Astrocyte (in vitro differentiated cells and primary cell): ENCODE data around the gene POLR2F. TPM values are rescaled to one million over a fixed set of nuclear protein-coding genes. Genes with fewer than 3 reads are reported as not detected.
A peak's percentile ranks its signal among the peaks of the same experiment; 100 is the strongest.

Experiments
- DNase-seq: peaks from one replicate; pipeline ENCODE4 v3.0.0-alpha.2; 2010; ENCODE audit warnings: low read depth
- FAIRE-seq: peaks from 2 replicates; lab custom pipeline; 2011; peaks lifted over from hg19 to GRCh38; lab: Jason Lieb, UNC
- H2AFZ ChIP-seq: 2 replicates; pipeline ENCODE4 v1.6.0; 2012; ENCODE audit warnings: low read depth, low read length, inconsistent platforms
- H3K27ac ChIP-seq: 2 replicates; pipeline ENCODE4 v1.5.1; 2011; ENCODE audit warnings: low read depth, low read length, inconsistent platforms
- H3K27me3 ChIP-seq: 2 replicates; pipeline ENCODE4 v1.6.0; 2011; ENCODE audit warnings: low read length, inconsistent platforms; ENCODE audit not compliant: insufficient read depth
- H3K36me3 ChIP-seq: 2 replicates; pipeline ENCODE4 v1.5.1; 2011; ENCODE audit warnings: low read length, inconsistent platforms; ENCODE audit not compliant: insufficient read depth
- H3K4me1 ChIP-seq: 2 replicates; pipeline ENCODE4 v1.5.1; 2011; ENCODE audit warnings: low read length, inconsistent platforms; ENCODE audit not compliant: insufficient read depth
- H3K4me2 ChIP-seq: 2 replicates; pipeline ENCODE4 v1.6.0; 2012; ENCODE audit warnings: low read length, inconsistent platforms
- H3K4me3 ChIP-seq: 2 replicates; pipeline ENCODE4 v1.5.1; 2011; ENCODE audit warnings: low read depth, mild to moderate bottlenecking, low read length, inconsistent platforms; ENCODE audit not compliant: insufficient read depth
- H3K79me2 ChIP-seq: 2 replicates; pipeline ENCODE4 v1.6.0; 2012; ENCODE audit warnings: mild to moderate bottlenecking, low read length, inconsistent platforms; ENCODE audit not compliant: insufficient read depth
- H3K9ac ChIP-seq: 2 replicates; pipeline ENCODE4 v1.6.0; 2012; ENCODE audit warnings: mild to moderate bottlenecking, low read length, inconsistent platforms
- H3K9me3 ChIP-seq: 2 replicates; pipeline ENCODE4 v1.5.1; 2012; ENCODE audit warnings: low read depth, mild to moderate bottlenecking, low read length, inconsistent platforms; ENCODE audit not compliant: insufficient read depth
- H4K20me1 ChIP-seq: 2 replicates; pipeline ENCODE4 v1.6.0; 2012; ENCODE audit warnings: low read length, inconsistent platforms; ENCODE audit not compliant: insufficient read depth
- H3K27ac Mint-ChIP-seq: one replicate; pipeline ENCODE4 v1.8.0; 2021; ENCODE audit warnings: mild to moderate bottlenecking, mixed read lengths; ENCODE audit not compliant: unreplicated experiment
- H3K27me3 Mint-ChIP-seq: one replicate; pipeline ENCODE4 v1.8.0; 2021; ENCODE audit warnings: low read depth, mixed read lengths; ENCODE audit not compliant: unreplicated experiment
- H3K36me3 Mint-ChIP-seq: one replicate; pipeline ENCODE4 v1.8.0; 2021; ENCODE audit warnings: low read depth, mixed read lengths; ENCODE audit not compliant: unreplicated experiment
- H3K4me1 Mint-ChIP-seq: one replicate; pipeline ENCODE4 v1.8.0; 2021; ENCODE audit warnings: low read depth, mixed read lengths; ENCODE audit not compliant: unreplicated experiment
- H3K4me3 Mint-ChIP-seq: one replicate; pipeline ENCODE4 v1.8.0; 2021; ENCODE audit warnings: mild to moderate bottlenecking, moderate library complexity, mixed read lengths; ENCODE audit not compliant: unreplicated experiment
- H3K9me3 Mint-ChIP-seq: one replicate; pipeline ENCODE4 v1.8.0; 2021; ENCODE audit warnings: mild to moderate bottlenecking, mixed read lengths; ENCODE audit not compliant: unreplicated experiment
- CTCF ChIP-seq: IDR thresholded peaks from 2 replicates; pipeline ENCODE4 v1.5.1; 2011; ENCODE audit warnings: low read depth, mild to moderate bottlenecking, inconsistent platforms, low read length, moderate library complexity; ENCODE audit not compliant: insufficient read depth
- EZH2 ChIP-seq: IDR thresholded peaks from 2 replicates; pipeline ENCODE4 v1.6.1; 2012; ENCODE audit warnings: mild to moderate bottlenecking, low read length, inconsistent platforms; ENCODE audit not compliant: insufficient read depth
- total RNA-seq: library from RNA; stranded (reverse); gene quantifications from 2 replicates; pipeline ENCODE4 v1.2.1, GENCODE V29; 2021

POLR2F gene
- total RNA-seq, 1 donor from 2014 or later: 149 TPM

- H3K9me3 Mint-ChIP-seq: no peaks in the 10 kb centered on the region
- peaks cover 35% of the 10 kb centered on the region for H4K20me1 ChIP-seq
- peak within 1 kb of the TSS; percentile 73 for H2AFZ ChIP-seq
- TF ChIP-seq CTCF (no peak), EZH2 (no peak)
- H3K79me2 ChIP-seq: peaks cover 44% of the 10 kb centered on the region
- H3K9me3 ChIP-seq: no peaks in the 10 kb centered on the region
- peak within 1 kb of the TSS; percentile 88 for H3K9ac ChIP-seq
- H3K4me1 Mint-ChIP-seq: peaks cover 38% of the 10 kb centered on the region
- H3K4me3 ChIP-seq: peak within 1 kb of the TSS; percentile 84
- no peaks in the 10 kb centered on the region for H3K36me3 ChIP-seq
- peaks cover 32% of the 10 kb centered on the region for H3K4me1 ChIP-seq
- FAIRE-seq (no peak), DNase-seq (peak; percentile 52)
- H3K36me3 Mint-ChIP-seq: peaks cover 7% of the 10 kb centered on the region
- H3K27me3 Mint-ChIP-seq: no peaks in the 10 kb centered on the region
- H3K4me2 ChIP-seq: peak within 1 kb of the TSS; percentile 100
- H3K4me3 Mint-ChIP-seq: peak within 1 kb of the TSS; percentile 85
- peak within 1 kb of the TSS; percentile 99 for H3K27ac Mint-ChIP-seq
- H3K27me3 ChIP-seq: no peaks in the 10 kb centered on the region
- peak within 1 kb of the TSS; percentile 99 for H3K27ac ChIP-seq
Measured at GRCh38 chr22:37905534-37906363, 47.8 kb upstream of the POLR2F start, which contains the start of gene MICALL1. TSS of gene MICALL1 (plus strand) at chr22:37906297. CDS start at chr22:37906423, 126 bp downstream.

GRCh38 chr22:37906364-37907008 lies 47.0 kb upstream of the POLR2F start:
- Histone ChIP-seq H3K36me3 (no peaks in the 10 kb centered on the region), H3K4me2 (peak overlapping the region; percentile 100), H3K4me1 (peaks cover 35% of the 10 kb centered on the region), H3K9ac (peak overlapping the region; percentile 88), H3K27ac (peak overlapping the region; percentile 99), H3K27me3 (no peaks in the 10 kb centered on the region), H3K9me3 (no peaks in the 10 kb centered on the region), H4K20me1 (peaks cover 43% of the 10 kb centered on the region), H2AFZ (peak overlapping the region; percentile 7), H3K4me3 (peak overlapping the region; percentile 84), H3K79me2 (peaks cover 52% of the 10 kb centered on the region)
- H3K36me3 Mint-ChIP-seq: peaks cover 7% of the 10 kb centered on the region
- H3K9me3 Mint-ChIP-seq: no peaks in the 10 kb centered on the region
- H3K4me1 Mint-ChIP-seq: peaks cover 44% of the 10 kb centered on the region
- H3K4me3 Mint-ChIP-seq: peak overlapping the region; percentile 85
- H3K27ac Mint-ChIP-seq: peak overlapping the region; percentile 87
- no peak for FAIRE-seq
- no peak for DNase-seq
- H3K27me3 Mint-ChIP-seq: no peaks in the 10 kb centered on the region
- TF ChIP-seq CTCF: no peak
- TF ChIP-seq EZH2: no peak
